Neural progenitor cell (in vitro differentiated cells): ENCODE data around the gene PGK1. TPM values are rescaled to one million over a fixed set of nuclear protein-coding genes. Genes with fewer than 3 reads are reported as not detected.
"Not testable (repeated sequence)": the region's sequence is repeated elsewhere in the genome, so short reads cannot be mapped to it uniquely, and the experiment has no call there.

ENCODE experiments used
- DNase-seq: peaks from one replicate; pipeline ENCODE4 v3.0.0-alpha.2; 2016; ENCODE audit warnings: low spot score
- H2AFZ ChIP-seq: fragments of 200-600 bp; sonication (generic); replicated peaks from 2 replicates; pipeline ENCODE4 v1.6.1; 2016; ENCODE audit warnings: antibody characterized with exemption
- H3F3A ChIP-seq: fragments of 200-600 bp; sonication (generic); 2 replicates; pipeline ENCODE4 v1.6.1; 2016; ENCODE audit warnings: antibody characterized with exemption, low read depth
- H3K27ac ChIP-seq: fragments of 200-600 bp; sonication (generic); 2 replicates; pipeline ENCODE4 v1.5.1; 2016; ENCODE audit warnings: mild to moderate bottlenecking
- H3K27me3 ChIP-seq: fragments of 200-600 bp; sonication (generic); 2 replicates; pipeline ENCODE4 v1.6.1; 2016; ENCODE audit warnings: mild to moderate bottlenecking, moderate library complexity
- H3K36me3 ChIP-seq: fragments of 200-600 bp; sonication (generic); 2 replicates; pipeline ENCODE4 v1.5.1; 2016
- H3K4me1 ChIP-seq: fragments of 200-600 bp; sonication (generic); 2 replicates; pipeline ENCODE4 v1.6.1; 2016; ENCODE audit warnings: mixed run types
- H3K4me2 ChIP-seq: fragments of 200-600 bp; sonication (generic); 2 replicates; pipeline ENCODE4 v1.6.1; 2016
- H3K4me3 ChIP-seq: fragments of 200-600 bp; sonication (generic); 2 replicates; pipeline ENCODE4 v1.5.1; 2016
- H3K79me2 ChIP-seq: fragments of 200-600 bp; sonication (generic); 2 replicates; pipeline ENCODE4 v1.6.1; 2016; ENCODE audit warnings: low read depth
- H3K9ac ChIP-seq: fragments of 200-600 bp; sonication (generic); 2 replicates; pipeline ENCODE4 v1.6.1; 2016
- H3K9me3 ChIP-seq: fragments of 200-600 bp; sonication (generic); 2 replicates; pipeline ENCODE4 v1.5.1; 2016; ENCODE audit warnings: low read depth
- H4K20me1 ChIP-seq: fragments of 200-600 bp; sonication (generic); 2 replicates; pipeline ENCODE4 v1.6.1; 2016; ENCODE audit warnings: low read depth
- H3K27ac Mint-ChIP-seq: 3 replicates; pipeline ENCODE4 v1.8.0; 2021; ENCODE audit warnings: mixed read lengths
- H3K27me3 Mint-ChIP-seq: 2 replicates; pipeline ENCODE4 v1.8.0; 2022; ENCODE audit warnings: low read depth, mild to moderate bottlenecking, inconsistent platforms, moderate library complexity, mixed read lengths; ENCODE audit not compliant: insufficient read depth
- H3K36me3 Mint-ChIP-seq: 3 replicates; pipeline ENCODE4 v1.8.0; 2021; ENCODE audit warnings: mixed read lengths
- H3K4me1 Mint-ChIP-seq: 3 replicates; pipeline ENCODE4 v1.8.0; 2021; ENCODE audit warnings: mixed read lengths
- H3K4me3 Mint-ChIP-seq: 3 replicates; pipeline ENCODE4 v1.8.0; 2021; ENCODE audit warnings: mild to moderate bottlenecking, moderate library complexity, mixed read lengths
- H3K9me3 Mint-ChIP-seq: 3 replicates; pipeline ENCODE4 v1.8.0; 2020; ENCODE audit warnings: mixed read lengths
- EZH2 ChIP-seq: fragments of 200-600 bp; sonication (generic); IDR thresholded peaks from 2 replicates; pipeline ENCODE4 v1.6.1; 2017; ENCODE audit warnings: antibody characterized with exemption, mild to moderate bottlenecking, moderate library complexity
- EZH2phosphoT487 ChIP-seq: fragments of 200-600 bp; sonication (generic); IDR thresholded peaks from 2 replicates; pipeline ENCODE4 v1.6.1; 2017; ENCODE audit warnings: antibody characterized with exemption
- total RNA-seq: library from RNA; depleted of rRNA; stranded (reverse); fragments of >200 nt; gene quantifications from 2 replicates; pipeline ENCODE4 v1.2.3, GENCODE V29; 2015; ENCODE audit warnings: low replicate concordance
- TF ChIP-seq, protein P1 (sequence below): fragments of 200-600 bp; sonication (generic); IDR thresholded peaks from 2 replicates; pipeline ENCODE4 v1.5.1; 2017; ENCODE audit warnings: antibody characterized with exemption, mild to moderate bottlenecking

PGK1 gene
- total RNA-seq, 1 donor from 2014 or later, result 446 TPM

DNA sequence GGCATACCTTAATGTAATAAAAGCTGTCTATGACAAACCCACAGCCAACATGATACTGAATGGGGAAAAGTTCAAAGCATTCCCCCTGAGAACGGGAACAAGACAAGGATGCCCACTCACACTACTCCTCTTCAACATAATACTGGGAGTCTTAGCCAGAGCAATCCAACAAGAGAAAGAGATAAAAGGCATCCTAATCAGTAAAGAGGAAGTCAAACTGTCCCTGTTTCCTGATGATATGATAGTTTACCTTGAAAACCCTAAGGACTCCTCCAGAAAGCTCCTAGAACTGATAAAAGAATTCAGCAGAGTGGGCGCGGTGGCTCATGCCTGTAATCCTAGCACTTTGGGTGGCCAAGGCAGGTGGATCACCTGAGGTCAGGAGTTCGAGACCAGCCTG lies 59.1 kb downstream of the PGK1 start:
- not testable (repeated sequence) for H3K36me3 ChIP-seq, H3K27ac Mint-ChIP-seq, H3K4me2 ChIP-seq, H3K79me2 ChIP-seq, H3K4me1 ChIP-seq, H3K9me3 ChIP-seq, H3K9ac ChIP-seq, H2AFZ ChIP-seq, H3K9me3 Mint-ChIP-seq, H3K27ac ChIP-seq, H3K27me3 Mint-ChIP-seq, H3K4me3 ChIP-seq, H4K20me1 ChIP-seq, H3K4me1 Mint-ChIP-seq, H3K36me3 Mint-ChIP-seq, DNase-seq, H3K27me3 ChIP-seq, H3F3A ChIP-seq, H3K4me3 Mint-ChIP-seq

GRCh38 chrX:78165425-78165824 lies 61.4 kb downstream of the PGK1 start:
- Histone ChIP-seq H4K20me1 (no peaks in the 10 kb centered on the region), H3K27me3 (no peaks in the 10 kb centered on the region), H3K4me3 (no peak overlapping the region), H2AFZ (no peak overlapping the region), H3K27ac (no peak overlapping the region), H3K79me2 (no peaks in the 10 kb centered on the region), H3K9me3 (peaks cover 5% of the 10 kb centered on the region), H3F3A (no peaks in the 10 kb centered on the region), H3K4me1 (no peaks in the 10 kb centered on the region), H3K36me3 (no peaks in the 10 kb centered on the region), H3K4me2 (no peak overlapping the region), H3K9ac (no peak overlapping the region)
- Mint-ChIP-seq H3K27ac (no peak overlapping the region), H3K4me1 (no peaks in the 10 kb centered on the region), H3K36me3 (no peaks in the 10 kb centered on the region), H3K27me3 (no peaks in the 10 kb centered on the region), H3K9me3 (no peaks in the 10 kb centered on the region), H3K4me3 (no peak overlapping the region)
- TF ChIP-seq EZH2phosphoT487, result no peak
- TF ChIP-seq, protein P1, sequence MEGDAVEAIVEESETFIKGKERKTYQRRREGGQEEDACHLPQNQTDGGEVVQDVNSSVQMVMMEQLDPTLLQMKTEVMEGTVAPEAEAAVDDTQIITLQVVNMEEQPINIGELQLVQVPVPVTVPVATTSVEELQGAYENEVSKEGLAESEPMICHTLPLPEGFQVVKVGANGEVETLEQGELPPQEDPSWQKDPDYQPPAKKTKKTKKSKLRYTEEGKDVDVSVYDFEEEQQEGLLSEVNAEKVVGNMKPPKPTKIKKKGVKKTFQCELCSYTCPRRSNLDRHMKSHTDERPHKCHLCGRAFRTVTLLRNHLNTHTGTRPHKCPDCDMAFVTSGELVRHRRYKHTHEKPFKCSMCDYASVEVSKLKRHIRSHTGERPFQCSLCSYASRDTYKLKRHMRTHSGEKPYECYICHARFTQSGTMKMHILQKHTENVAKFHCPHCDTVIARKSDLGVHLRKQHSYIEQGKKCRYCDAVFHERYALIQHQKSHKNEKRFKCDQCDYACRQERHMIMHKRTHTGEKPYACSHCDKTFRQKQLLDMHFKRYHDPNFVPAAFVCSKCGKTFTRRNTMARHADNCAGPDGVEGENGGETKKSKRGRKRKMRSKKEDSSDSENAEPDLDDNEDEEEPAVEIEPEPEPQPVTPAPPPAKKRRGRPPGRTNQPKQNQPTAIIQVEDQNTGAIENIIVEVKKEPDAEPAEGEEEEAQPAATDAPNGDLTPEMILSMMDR, result no peak
- TF ChIP-seq EZH2, result no peak
- no peak for DNase-seq

GRCh38 chrX:78168065-78168464 lies 64.0 kb downstream of the PGK1 start:
- no peak overlapping the region for H3K4me2 ChIP-seq
- no peak overlapping the region for H3K27ac ChIP-seq
- H4K20me1 ChIP-seq, result no peaks in the 10 kb centered on the region
- no peak overlapping the region for H3K9ac ChIP-seq
- Mint-ChIP-seq H3K4me3 (no peak overlapping the region), H3K9me3 (no peaks in the 10 kb centered on the region), H3K4me1 (no peaks in the 10 kb centered on the region), H3K27me3 (no peaks in the 10 kb centered on the region), H3K27ac (no peak overlapping the region), H3K36me3 (no peaks in the 10 kb centered on the region)
- H3K36me3 ChIP-seq, result no peaks in the 10 kb centered on the region
- H2AFZ ChIP-seq, result no peak overlapping the region
- TF ChIP-seq, protein P1, result no peak
- TF ChIP-seq EZH2, result no peak
- no peak for TF ChIP-seq EZH2phosphoT487
- no peaks in the 10 kb centered on the region for H3F3A ChIP-seq
- no peaks in the 10 kb centered on the region for H3K79me2 ChIP-seq
- no peak overlapping the region for H3K4me3 ChIP-seq
- peaks cover 9% of the 10 kb centered on the region for H3K9me3 ChIP-seq
- H3K4me1 ChIP-seq, result no peaks in the 10 kb centered on the region
- DNase-seq, result no peak
- no peaks in the 10 kb centered on the region for H3K27me3 ChIP-seq

Other genes with a start within 250 kb of the PGK1 start
- gene MAGT1, start 208.8 kb upstream of the PGK1 start, total RNA-seq, result 55.1 and 70.0 TPM in 2 replicates
- 285 and 500 TPM in 2 replicates for gene COX7B, start 204.8 kb upstream of the PGK1 start, total RNA-seq
- 4.4 and 5.1 TPM in 2 replicates for gene ATP7A, start 193.6 kb upstream of the PGK1 start, total RNA-seq
- gene PGAM4, start 134.6 kb upstream of the PGK1 start, total RNA-seq, result not detected in 2 replicates
- gene TAF9B, start 35.4 kb downstream of the PGK1 start, total RNA-seq, result 71.5 and 103 TPM in 2 replicates
- gene CYSLTR1, start 223.4 kb downstream of the PGK1 start, total RNA-seq, result not detected in 2 replicates